ENCODE data around the gene PCSK9. TPM values are rescaled to one million over a fixed set of nuclear protein-coding genes. Genes with fewer than 3 reads are reported as not detected.

Gene PCSK9
- total and polyA plus RNA-seq, 2 of the 13 experiments (the other 11 are each of a cell fraction or from before 2014, with no cell fraction given) = 33.3 to 80.5 TPM

GRCh38 chr1:55044617-55045397 lies 5.5 kb downstream of the PCSK9 start (continued):
- no peak for TF ChIP-seq ZNF318 (CRISPR knock-in tag; IDR thresholded peaks at IDR 0.05)
- TF ChIP-seq, protein P1, sequence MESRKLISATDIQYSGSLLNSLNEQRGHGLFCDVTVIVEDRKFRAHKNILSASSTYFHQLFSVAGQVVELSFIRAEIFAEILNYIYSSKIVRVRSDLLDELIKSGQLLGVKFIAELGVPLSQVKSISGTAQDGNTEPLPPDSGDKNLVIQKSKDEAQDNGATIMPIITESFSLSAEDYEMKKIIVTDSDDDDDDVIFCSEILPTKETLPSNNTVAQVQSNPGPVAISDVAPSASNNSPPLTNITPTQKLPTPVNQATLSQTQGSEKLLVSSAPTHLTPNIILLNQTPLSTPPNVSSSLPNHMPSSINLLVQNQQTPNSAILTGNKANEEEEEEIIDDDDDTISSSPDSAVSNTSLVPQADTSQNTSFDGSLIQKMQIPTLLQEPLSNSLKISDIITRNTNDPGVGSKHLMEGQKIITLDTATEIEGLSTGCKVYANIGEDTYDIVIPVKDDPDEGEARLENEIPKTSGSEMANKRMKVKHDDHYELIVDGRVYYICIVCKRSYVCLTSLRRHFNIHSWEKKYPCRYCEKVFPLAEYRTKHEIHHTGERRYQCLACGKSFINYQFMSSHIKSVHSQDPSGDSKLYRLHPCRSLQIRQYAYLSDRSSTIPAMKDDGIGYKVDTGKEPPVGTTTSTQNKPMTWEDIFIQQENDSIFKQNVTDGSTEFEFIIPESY (CRISPR knock-in tag; IDR thresholded peaks at IDR 0.05) = peak; percentile 94
- no peak for TF ChIP-seq NONO (IDR thresholded peaks at IDR 0.05)
- TF ChIP-seq NONO (CRISPR knock-in tag; conservative IDR thresholded peaks at IDR 0.05) = peak; percentile 52
- TF ChIP-seq PHF5A (CRISPR knock-in tag; IDR thresholded peaks at IDR 0.05; ENCODE audit: low read depth, unreplicated experiment) = no peak
- TF ChIP-seq RARA (CRISPR knock-in tag; IDR thresholded peaks at IDR 0.05) = peak; percentile 78
- TF ChIP-seq, protein P2, sequence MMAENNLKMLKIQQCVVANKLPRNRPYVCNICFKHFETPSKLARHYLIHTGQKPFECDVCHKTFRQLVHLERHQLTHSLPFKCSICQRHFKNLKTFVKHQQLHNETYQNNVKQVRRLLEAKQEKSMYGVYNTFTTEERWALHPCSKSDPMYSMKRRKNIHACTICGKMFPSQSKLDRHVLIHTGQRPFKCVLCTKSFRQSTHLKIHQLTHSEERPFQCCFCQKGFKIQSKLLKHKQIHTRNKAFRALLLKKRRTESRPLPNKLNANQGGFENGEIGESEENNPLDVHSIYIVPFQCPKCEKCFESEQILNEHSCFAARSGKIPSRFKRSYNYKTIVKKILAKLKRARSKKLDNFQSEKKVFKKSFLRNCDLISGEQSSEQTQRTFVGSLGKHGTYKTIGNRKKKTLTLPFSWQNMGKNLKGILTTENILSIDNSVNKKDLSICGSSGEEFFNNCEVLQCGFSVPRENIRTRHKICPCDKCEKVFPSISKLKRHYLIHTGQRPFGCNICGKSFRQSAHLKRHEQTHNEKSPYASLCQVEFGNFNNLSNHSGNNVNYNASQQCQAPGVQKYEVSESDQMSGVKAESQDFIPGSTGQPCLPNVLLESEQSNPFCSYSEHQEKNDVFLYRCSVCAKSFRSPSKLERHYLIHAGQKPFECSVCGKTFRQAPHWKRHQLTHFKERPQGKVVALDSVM (CRISPR knock-in tag; IDR thresholded peaks at IDR 0.05) = no peak
- TF ChIP-seq ZNF775 (CRISPR knock-in tag; IDR thresholded peaks at IDR 0.05; ENCODE audit: borderline replicate concordance) = no peak
- no peak for TF ChIP-seq SOX13 (IDR thresholded peaks at IDR 0.05)
- peak in 1 of 2 experiments; percentile 25; a peak in 1 of 4 replicates for TF ChIP-seq SOX13 (CRISPR knock-in tag; conservative IDR thresholded peaks at IDR 0.05 in 1 of 2, IDR thresholded peaks at IDR 0.05 in 1 of 2)
- no peak for TF ChIP-seq RNF2 (conservative IDR thresholded peaks at IDR 0.05; ENCODE audit: low read depth)
- TF ChIP-seq POGZ (CRISPR knock-in tag; IDR thresholded peaks at IDR 0.05) = peak; percentile 59
- TF ChIP-seq HDAC2 (CRISPR knock-in tag; IDR thresholded peaks at IDR 0.05) = peak; percentile 39; the same call in 1 of the 2 replicates
- TF ChIP-seq KAT7 (CRISPR knock-in tag; IDR thresholded peaks at IDR 0.05; ENCODE audit: borderline replicate concordance) = no peak
- no peak for TF ChIP-seq HOXA5 (CRISPR knock-in tag; IDR thresholded peaks at IDR 0.05)
- TF ChIP-seq PCBP2 (optimal IDR thresholded peaks at IDR 0.05; ENCODE audit: low read depth, low read length, poor library complexity, severe bottlenecking) = no peak
- TF ChIP-seq ZFYVE20 (CRISPR knock-in tag; IDR thresholded peaks at IDR 0.05; ENCODE audit: borderline replicate concordance, low read depth) = no peak
